Astrocyte of the cerebellum (primary cell): ENCODE results near the gene ARHGEF7.
"Not testable (repeated sequence)": the region's sequence is repeated elsewhere in the genome, so short reads cannot be mapped to it uniquely, and the experiment has no call there.

Experiments
- DNase-seq: peaks from one replicate; pipeline ENCODE4 v3.0.0-alpha.2; 2011; ENCODE audit warnings: low read depth
- H3K4me3 ChIP-seq: 2 replicates; pipeline ENCODE4 v1.5.1; 2011; ENCODE audit warnings: mild to moderate bottlenecking, low read depth, low read length, moderate library complexity
- in situ Hi-C: cut with HindIII; loops from 2 replicates; pipeline ENCODE4 v1.10.0; 2017; ENCODE audit warnings: low sequenced_read_pairs
- TF ChIP-seq, protein P1 (sequence below): IDR thresholded peaks from 2 replicates; pipeline ENCODE4 v1.5.1; 2012; ENCODE audit warnings: low read length, low read depth, moderate library complexity, mild to moderate bottlenecking; ENCODE audit errors: missing control alignments

ARHGEF7 gene

DNA sequence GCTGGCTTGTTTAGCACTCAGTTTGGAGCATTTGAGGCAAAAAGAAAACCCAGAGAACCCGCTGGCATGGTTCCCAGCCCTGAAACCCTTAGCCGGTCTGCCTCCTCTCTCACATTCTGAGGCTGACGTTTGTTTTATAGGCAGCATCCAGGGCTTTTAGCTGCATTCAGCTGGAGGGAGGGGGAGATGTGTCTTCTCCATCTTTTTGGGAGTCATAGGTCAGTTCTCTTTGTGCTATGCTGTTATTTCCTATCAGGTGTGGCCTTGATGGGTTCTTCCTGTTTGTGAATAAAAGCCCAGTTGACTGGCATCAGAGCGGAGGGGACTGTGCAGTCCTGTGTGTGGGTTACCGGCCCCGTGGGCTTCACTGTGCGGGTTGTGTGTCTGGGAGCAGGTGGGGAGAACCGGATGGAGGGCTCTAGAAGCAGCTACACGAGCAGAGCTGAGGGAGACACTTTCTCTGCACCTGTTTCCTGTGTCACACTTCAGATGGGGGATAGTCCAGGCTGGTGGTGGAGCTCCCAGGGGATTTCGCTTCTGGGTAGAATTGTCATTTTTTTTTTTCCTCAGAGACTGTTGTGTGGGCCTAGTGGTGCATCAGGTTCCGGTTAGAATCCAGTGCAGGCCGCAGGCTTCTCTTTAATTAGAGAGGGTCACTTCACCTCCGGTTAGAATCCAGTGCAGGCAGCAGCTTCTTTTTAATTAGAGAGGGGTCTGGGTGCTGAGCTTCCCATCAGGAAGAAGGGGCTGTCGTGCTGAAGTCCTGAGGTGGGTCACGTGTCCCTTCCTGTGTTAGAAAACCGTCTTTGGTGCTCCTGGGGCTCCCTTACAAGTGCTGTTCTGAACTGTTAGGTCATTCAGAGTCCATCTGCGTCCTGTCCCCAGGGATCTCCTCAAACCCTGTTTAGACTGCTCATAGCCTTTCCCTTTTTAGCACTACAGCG, 69.6 kb downstream of the ARHGEF7 start:
- H3K4me3 ChIP-seq, result no peak overlapping the region
- in situ Hi-C loops, result loop anchor here (10.0 kb wide), 1 partner anchor 120 kb away; no protein-coding TSS in a partner anchor
- TF ChIP-seq, protein P1, sequence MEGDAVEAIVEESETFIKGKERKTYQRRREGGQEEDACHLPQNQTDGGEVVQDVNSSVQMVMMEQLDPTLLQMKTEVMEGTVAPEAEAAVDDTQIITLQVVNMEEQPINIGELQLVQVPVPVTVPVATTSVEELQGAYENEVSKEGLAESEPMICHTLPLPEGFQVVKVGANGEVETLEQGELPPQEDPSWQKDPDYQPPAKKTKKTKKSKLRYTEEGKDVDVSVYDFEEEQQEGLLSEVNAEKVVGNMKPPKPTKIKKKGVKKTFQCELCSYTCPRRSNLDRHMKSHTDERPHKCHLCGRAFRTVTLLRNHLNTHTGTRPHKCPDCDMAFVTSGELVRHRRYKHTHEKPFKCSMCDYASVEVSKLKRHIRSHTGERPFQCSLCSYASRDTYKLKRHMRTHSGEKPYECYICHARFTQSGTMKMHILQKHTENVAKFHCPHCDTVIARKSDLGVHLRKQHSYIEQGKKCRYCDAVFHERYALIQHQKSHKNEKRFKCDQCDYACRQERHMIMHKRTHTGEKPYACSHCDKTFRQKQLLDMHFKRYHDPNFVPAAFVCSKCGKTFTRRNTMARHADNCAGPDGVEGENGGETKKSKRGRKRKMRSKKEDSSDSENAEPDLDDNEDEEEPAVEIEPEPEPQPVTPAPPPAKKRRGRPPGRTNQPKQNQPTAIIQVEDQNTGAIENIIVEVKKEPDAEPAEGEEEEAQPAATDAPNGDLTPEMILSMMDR, result no peak
- no peak for DNase-seq

DNA sequence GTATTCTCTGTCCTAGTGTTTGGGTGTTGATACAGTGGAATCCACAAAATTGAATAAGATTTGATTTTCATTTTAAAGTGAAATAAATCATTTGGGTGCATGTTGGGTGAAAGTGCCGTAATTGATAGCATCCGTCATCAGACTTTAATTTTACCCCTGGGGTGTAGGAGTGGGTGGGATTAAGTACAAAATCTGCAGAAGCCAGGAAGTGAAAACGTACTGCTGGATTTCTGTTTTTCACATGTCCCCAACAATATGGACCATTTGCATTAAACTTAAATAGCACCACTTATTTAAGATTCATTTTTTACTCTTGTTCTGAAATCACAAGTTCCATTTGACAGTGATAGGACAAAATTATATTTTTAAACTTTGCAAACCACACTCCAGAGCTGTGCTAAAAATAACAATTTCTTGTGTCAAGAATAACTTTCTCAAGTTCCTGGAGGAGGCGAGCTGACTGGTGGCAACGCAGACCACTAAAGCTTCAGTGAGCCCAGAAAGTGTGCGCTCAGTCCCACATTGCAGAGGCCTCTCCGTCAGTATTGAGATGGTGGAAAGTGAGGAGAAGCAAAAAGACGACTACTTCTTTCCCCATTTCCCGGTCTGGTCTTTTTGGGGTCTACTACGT, 71.3 kb downstream of the ARHGEF7 start:
- no peak overlapping the region for H3K4me3 ChIP-seq
- no peak for DNase-seq
- TF ChIP-seq, protein P1, result no peak
- in situ Hi-C loops, result loop anchor here (10.0 kb wide), 1 partner anchor 122 kb away; no protein-coding TSS in a partner anchor

DNA sequence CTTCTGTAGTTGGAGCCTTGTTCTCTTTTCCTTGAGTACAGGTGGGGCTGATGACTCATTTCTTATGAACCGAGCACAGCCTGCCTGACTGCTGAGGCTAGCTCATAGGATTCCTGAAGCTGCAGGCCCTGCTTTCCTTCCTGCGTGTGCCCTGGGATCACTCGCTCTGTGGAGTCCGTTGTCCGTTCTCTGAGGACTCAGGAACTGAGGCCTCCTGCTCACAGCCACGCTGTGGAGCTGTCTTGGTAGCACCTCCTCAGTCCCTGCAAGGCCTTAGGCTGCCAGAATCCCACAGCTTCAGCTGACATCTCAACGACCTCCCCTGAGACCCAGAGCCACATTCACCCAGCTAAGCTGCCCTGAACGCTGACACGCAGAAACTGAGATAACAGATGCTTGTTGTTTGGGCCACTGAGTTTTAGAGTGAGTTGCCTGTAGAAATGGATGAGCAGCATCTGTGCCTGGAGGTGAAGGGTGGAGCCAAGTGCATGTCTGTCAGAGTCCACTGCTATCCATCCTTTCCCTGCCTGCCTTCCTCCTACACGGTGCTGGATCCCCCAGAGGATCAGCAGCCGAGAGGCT, 72.9 kb downstream of the ARHGEF7 start:
- DNase-seq, result no peak
- H3K4me3 ChIP-seq, result no peak overlapping the region
- TF ChIP-seq, protein P1, result no peak
- in situ Hi-C loops, result loop anchor here (10.0 kb wide), 1 partner anchor 123 kb away; no protein-coding TSS in a partner anchor

- DNase-seq, H3K4me3 ChIP-seq: not testable (repeated sequence)
- in situ Hi-C loops, result loop anchor here (10.0 kb wide), 1 partner anchor 124 kb away; no protein-coding TSS in a partner anchor
Observed at GRCh38 chr13:111189064-111189505, 74.0 kb downstream of the ARHGEF7 start.

GRCh38 chr13:111189516-111189915, 74.4 kb downstream of the ARHGEF7 start:
- H3K4me3 ChIP-seq, DNase-seq: not testable (repeated sequence)
- in situ Hi-C loops, result loop anchor here (10.0 kb wide), 1 partner anchor 125 kb away; no protein-coding TSS in a partner anchor

DNA sequence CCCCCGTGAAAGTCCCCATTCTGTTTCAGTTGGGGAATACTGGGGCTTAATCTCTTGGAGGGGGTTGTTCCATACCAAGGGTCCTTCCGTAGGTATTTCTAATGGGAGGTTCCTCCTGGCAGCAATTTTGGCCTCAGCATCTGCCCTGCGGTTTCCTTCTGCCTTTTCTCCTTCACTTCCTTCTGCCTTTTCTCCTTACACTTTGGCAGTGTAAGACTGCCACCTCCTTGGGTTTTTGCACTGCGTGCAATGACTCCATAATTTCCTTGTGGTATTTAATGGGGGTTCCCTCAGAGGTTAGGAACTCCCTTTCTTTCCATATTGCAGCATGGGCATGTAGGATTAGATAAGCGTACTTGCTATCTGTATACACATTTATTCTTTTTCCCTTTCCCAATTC, 78.1 kb downstream of the ARHGEF7 start:
- DNase-seq, H3K4me3 ChIP-seq, in situ Hi-C loops: not testable (repeated sequence)

- DNase-seq, H3K4me3 ChIP-seq, in situ Hi-C loops: not testable (repeated sequence)
Observed at GRCh38 chr13:111194651-111195050, 79.5 kb downstream of the ARHGEF7 start.

DNA sequence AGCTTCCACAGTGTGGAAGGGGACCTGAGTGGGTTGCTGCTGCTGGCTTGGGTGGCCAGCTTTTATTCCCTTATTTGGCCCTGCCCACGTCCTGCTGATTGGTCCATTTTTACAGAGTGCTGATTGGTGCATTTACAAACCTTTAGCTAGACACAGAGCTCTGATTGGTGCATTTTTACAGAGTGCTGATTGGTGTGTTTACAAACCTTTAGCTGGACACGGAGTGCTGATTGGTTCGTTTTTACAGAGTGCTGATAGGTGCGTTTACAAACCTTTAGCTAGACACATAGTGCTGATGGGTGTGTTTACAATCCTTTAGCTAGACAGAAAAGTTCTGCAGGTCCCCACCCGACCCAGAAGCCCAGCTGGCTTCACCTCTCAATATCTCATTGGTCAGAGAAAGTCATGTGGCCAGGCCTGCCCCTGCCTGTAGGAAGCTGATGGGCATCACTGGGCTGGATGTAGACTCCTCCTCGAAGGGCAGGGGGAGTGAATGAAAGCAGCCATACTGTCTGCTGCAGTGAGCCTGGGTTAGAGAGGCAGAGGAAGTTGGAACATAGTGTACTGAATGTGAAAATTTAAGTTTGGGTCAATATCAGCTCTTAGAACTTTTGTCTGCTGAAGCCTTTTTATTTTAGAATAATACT, 83.7 kb downstream of the ARHGEF7 start:
- H3K4me3 ChIP-seq, DNase-seq, in situ Hi-C loops: not testable (repeated sequence)
